ENCODE results near the gene IL15RA. TPM values are rescaled to one million over a fixed set of nuclear protein-coding genes. Genes with fewer than 3 reads are reported as not detected.
A peak's percentile ranks its signal among the peaks of the same experiment; 100 is the strongest.

IL15RA gene
- total and polyA plus RNA-seq, 4 donors: 6.6 to 10.7 (median 9.4) TPM

DNA sequence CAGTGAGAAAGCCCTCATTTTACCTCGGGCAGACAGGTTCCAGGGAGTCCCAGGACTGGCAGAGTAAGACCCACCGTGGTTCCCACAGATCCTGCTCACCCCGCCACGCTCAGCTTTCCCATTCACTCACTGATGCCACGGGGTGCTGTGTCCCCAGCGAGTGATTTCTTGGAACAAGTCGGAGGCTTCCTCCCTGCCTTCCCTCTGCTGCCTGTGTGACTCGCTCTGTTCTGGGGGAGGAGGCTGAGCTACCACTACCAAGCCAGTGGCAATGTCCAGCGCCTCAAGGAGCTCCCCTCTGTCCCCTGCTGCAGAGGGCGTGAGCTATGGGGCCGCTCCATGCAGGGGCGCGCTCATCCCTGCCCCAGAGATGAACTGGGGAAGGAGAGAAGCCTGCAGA, 12.6 kb downstream of the IL15RA start:
- TF ChIP-seq RXRA (IDR thresholded peaks at IDR 0.05) (no peak), NR2F2 (IDR thresholded peaks at IDR 0.05) (no peak), TAF1 (conservative IDR thresholded peaks at IDR 0.05) (no peak), FOXA2 (IDR thresholded peaks at IDR 0.05) (no peak), YY1 (IDR thresholded peaks at IDR 0.05) (no peak), HNF4G (IDR thresholded peaks at IDR 0.05) (no peak), JUND (IDR thresholded peaks at IDR 0.05) (no peak)
- TF ChIP-seq, protein P1, sequence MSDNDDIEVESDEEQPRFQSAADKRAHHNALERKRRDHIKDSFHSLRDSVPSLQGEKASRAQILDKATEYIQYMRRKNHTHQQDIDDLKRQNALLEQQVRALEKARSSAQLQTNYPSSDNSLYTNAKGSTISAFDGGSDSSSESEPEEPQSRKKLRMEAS (IDR thresholded peaks at IDR 0.05): no peak
- TF ChIP-seq, protein P2, sequence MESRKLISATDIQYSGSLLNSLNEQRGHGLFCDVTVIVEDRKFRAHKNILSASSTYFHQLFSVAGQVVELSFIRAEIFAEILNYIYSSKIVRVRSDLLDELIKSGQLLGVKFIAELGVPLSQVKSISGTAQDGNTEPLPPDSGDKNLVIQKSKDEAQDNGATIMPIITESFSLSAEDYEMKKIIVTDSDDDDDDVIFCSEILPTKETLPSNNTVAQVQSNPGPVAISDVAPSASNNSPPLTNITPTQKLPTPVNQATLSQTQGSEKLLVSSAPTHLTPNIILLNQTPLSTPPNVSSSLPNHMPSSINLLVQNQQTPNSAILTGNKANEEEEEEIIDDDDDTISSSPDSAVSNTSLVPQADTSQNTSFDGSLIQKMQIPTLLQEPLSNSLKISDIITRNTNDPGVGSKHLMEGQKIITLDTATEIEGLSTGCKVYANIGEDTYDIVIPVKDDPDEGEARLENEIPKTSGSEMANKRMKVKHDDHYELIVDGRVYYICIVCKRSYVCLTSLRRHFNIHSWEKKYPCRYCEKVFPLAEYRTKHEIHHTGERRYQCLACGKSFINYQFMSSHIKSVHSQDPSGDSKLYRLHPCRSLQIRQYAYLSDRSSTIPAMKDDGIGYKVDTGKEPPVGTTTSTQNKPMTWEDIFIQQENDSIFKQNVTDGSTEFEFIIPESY (IDR thresholded peaks at IDR 0.05): no peak
- TF ChIP-seq, protein P3, sequence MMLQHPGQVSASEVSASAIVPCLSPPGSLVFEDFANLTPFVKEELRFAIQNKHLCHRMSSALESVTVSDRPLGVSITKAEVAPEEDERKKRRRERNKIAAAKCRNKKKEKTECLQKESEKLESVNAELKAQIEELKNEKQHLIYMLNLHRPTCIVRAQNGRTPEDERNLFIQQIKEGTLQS (IDR thresholded peaks at IDR 0.05): no peak
- peak overlapping the region; percentile 48 to 59 for H3K27ac ChIP-seq (ENCODE audit: low read depth in 1 of 2, low read length in 2 of 2)
- DNase-seq (ENCODE audit: low spot score): no peak
- no peak overlapping the region for H3K9ac ChIP-seq (ENCODE audit: low read depth in 1 of 2, low read length in 2 of 2)
- no peaks in the 10 kb centered on the region for H3K9me3 ChIP-seq (ENCODE audit: control insufficient read depth in 4 of 4, low read length in 3 of 4)
- H3K36me3 ChIP-seq (ENCODE audit: control insufficient read depth in 4 of 4, insufficient read depth in 3 of 4, low read depth in 1 of 4, low read length in 3 of 4): peaks cover 0 to 23% (median 15%) of the 10 kb centered on the region in 4 donors
- peaks cover 13 to 33% (median 24%) of the 10 kb centered on the region in 4 donors for H3K4me1 ChIP-seq (ENCODE audit: control insufficient read depth in 4 of 4, insufficient read depth in 4 of 4, low read length in 3 of 4)
- H3K4me3 ChIP-seq (ENCODE audit: low read depth in 1 of 3, low read length in 3 of 3): no peak overlapping the region
- 95% methylated on average over 13 of the region's 13 CpGs for WGBS
- H3K27me3 ChIP-seq (ENCODE audit: control insufficient read depth in 4 of 4, insufficient read depth in 4 of 4, low read length in 3 of 4): no peaks in the 10 kb centered on the region

DNA sequence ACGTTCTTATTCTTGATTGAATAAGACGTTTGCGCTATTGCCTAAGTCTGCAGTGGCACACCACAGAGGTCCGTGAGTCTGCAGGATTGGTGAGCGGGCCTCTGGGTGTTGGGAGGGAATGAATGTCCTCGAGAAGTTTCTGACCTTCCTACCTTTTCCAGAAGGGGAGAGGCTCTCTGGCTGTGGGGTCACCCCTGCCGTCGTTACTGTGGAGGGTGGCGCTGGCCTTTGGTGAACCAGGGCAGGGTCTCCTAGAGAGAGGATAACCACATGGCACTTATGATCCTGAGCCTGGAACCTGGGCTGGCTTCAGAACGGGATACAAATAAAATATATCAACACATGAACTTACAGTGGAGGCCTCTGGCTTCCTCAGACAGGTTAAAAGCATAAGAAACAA, 13.8 kb downstream of the IL15RA start:
- no peaks in the 10 kb centered on the region for H3K27me3 ChIP-seq (ENCODE audit: control insufficient read depth in 4 of 4, insufficient read depth in 4 of 4, low read length in 3 of 4)
- H3K36me3 ChIP-seq (ENCODE audit: control insufficient read depth in 4 of 4, insufficient read depth in 3 of 4, low read depth in 1 of 4, low read length in 3 of 4): peaks cover 0 to 30% (median 20%) of the 10 kb centered on the region in 4 donors
- H3K9ac ChIP-seq (ENCODE audit: low read depth in 1 of 2, low read length in 2 of 2): no peak overlapping the region
- DNase-seq (ENCODE audit: low spot score): no peak
- WGBS: 94% methylated on average over 10 of the region's 10 CpGs
- H3K4me1 ChIP-seq (ENCODE audit: control insufficient read depth in 4 of 4, insufficient read depth in 4 of 4, low read length in 3 of 4): peaks cover 11 to 30% (median 19%) of the 10 kb centered on the region in 4 donors
- H3K4me3 ChIP-seq (ENCODE audit: low read depth in 1 of 3, low read length in 3 of 3): no peak overlapping the region
- TF ChIP-seq GABPA (IDR thresholded peaks at IDR 0.05 in 1 of 2, conservative IDR thresholded peaks at IDR 0.05 in 1 of 2): no peak
- TF ChIP-seq FOXA1 (IDR thresholded peaks at IDR 0.05): no peak
- TF ChIP-seq NR2F2 (IDR thresholded peaks at IDR 0.05): no peak
- no peak for TF ChIP-seq SP1 (IDR thresholded peaks at IDR 0.05)
- TF ChIP-seq RAD21 (IDR thresholded peaks at IDR 0.05): no peak
- no peaks in the 10 kb centered on the region for H3K9me3 ChIP-seq (ENCODE audit: control insufficient read depth in 4 of 4, low read length in 3 of 4)
- H3K27ac ChIP-seq (ENCODE audit: low read depth in 1 of 2, low read length in 2 of 2): no peak overlapping the region

DNA sequence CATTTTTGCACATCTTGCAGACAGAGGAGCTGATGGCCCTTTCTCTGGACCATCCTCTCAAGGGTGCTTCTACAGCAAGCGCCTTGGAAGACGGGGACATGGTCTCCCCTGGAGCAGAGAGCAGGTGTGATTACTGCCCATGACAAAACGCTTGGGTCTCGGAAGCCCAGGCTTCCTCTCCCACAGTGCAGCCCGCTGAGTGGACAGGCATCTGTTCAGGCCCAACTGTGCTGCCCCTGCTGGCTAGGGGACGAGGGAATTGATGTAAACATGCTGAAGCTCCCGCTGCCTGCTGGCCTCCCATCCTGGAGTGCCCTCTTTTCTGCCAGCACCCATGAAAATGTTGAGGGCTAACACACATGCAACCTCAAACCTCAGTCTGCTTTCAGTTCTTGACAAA, 14.3 kb downstream of the IL15RA start:
- DNase-seq (ENCODE audit: low spot score): no peak
- H3K4me3 ChIP-seq (ENCODE audit: low read depth in 1 of 3, low read length in 3 of 3): no peak overlapping the region
- peaks cover 9 to 25% (median 17%) of the 10 kb centered on the region in 4 donors for H3K4me1 ChIP-seq (ENCODE audit: control insufficient read depth in 4 of 4, insufficient read depth in 4 of 4, low read length in 3 of 4)
- peaks cover 0 to 32% (median 20%) of the 10 kb centered on the region in 4 donors for H3K36me3 ChIP-seq (ENCODE audit: control insufficient read depth in 4 of 4, insufficient read depth in 3 of 4, low read depth in 1 of 4, low read length in 3 of 4)
- no peaks in the 10 kb centered on the region for H3K9me3 ChIP-seq (ENCODE audit: control insufficient read depth in 4 of 4, low read length in 3 of 4)
- no peaks in the 10 kb centered on the region for H3K27me3 ChIP-seq (ENCODE audit: control insufficient read depth in 4 of 4, insufficient read depth in 4 of 4, low read length in 3 of 4)
- 95% methylated on average over 7 of the region's 7 CpGs for WGBS
- H3K27ac ChIP-seq (ENCODE audit: low read depth in 1 of 2, low read length in 2 of 2): no peak overlapping the region
- no peak overlapping the region for H3K9ac ChIP-seq (ENCODE audit: low read depth in 1 of 2, low read length in 2 of 2)
- TF ChIP-seq, protein P1 (IDR thresholded peaks at IDR 0.05): no peak
- TF ChIP-seq TAF1 (conservative IDR thresholded peaks at IDR 0.05) (no peak), SP1 (IDR thresholded peaks at IDR 0.05) (no peak), GABPA (IDR thresholded peaks at IDR 0.05 in 1 of 2, conservative IDR thresholded peaks at IDR 0.05 in 1 of 2) (no peak), HNF4G (IDR thresholded peaks at IDR 0.05) (no peak), FOXA2 (IDR thresholded peaks at IDR 0.05) (no peak), HNF4A (conservative IDR thresholded peaks at IDR 0.05) (no peak), EGR1 (IDR thresholded peaks at IDR 0.05; ENCODE audit: low read depth in 2 of 2) (no peak), RXRA (IDR thresholded peaks at IDR 0.05) (no peak), RAD21 (IDR thresholded peaks at IDR 0.05) (no peak), YY1 (IDR thresholded peaks at IDR 0.05) (no peak), JUND (IDR thresholded peaks at IDR 0.05) (no peak)
- TF ChIP-seq, protein P4, sequence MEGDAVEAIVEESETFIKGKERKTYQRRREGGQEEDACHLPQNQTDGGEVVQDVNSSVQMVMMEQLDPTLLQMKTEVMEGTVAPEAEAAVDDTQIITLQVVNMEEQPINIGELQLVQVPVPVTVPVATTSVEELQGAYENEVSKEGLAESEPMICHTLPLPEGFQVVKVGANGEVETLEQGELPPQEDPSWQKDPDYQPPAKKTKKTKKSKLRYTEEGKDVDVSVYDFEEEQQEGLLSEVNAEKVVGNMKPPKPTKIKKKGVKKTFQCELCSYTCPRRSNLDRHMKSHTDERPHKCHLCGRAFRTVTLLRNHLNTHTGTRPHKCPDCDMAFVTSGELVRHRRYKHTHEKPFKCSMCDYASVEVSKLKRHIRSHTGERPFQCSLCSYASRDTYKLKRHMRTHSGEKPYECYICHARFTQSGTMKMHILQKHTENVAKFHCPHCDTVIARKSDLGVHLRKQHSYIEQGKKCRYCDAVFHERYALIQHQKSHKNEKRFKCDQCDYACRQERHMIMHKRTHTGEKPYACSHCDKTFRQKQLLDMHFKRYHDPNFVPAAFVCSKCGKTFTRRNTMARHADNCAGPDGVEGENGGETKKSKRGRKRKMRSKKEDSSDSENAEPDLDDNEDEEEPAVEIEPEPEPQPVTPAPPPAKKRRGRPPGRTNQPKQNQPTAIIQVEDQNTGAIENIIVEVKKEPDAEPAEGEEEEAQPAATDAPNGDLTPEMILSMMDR (IDR thresholded peaks at IDR 0.05; ENCODE audit: low read depth, low read length, missing input control): no peak
- TF ChIP-seq, protein P5, sequence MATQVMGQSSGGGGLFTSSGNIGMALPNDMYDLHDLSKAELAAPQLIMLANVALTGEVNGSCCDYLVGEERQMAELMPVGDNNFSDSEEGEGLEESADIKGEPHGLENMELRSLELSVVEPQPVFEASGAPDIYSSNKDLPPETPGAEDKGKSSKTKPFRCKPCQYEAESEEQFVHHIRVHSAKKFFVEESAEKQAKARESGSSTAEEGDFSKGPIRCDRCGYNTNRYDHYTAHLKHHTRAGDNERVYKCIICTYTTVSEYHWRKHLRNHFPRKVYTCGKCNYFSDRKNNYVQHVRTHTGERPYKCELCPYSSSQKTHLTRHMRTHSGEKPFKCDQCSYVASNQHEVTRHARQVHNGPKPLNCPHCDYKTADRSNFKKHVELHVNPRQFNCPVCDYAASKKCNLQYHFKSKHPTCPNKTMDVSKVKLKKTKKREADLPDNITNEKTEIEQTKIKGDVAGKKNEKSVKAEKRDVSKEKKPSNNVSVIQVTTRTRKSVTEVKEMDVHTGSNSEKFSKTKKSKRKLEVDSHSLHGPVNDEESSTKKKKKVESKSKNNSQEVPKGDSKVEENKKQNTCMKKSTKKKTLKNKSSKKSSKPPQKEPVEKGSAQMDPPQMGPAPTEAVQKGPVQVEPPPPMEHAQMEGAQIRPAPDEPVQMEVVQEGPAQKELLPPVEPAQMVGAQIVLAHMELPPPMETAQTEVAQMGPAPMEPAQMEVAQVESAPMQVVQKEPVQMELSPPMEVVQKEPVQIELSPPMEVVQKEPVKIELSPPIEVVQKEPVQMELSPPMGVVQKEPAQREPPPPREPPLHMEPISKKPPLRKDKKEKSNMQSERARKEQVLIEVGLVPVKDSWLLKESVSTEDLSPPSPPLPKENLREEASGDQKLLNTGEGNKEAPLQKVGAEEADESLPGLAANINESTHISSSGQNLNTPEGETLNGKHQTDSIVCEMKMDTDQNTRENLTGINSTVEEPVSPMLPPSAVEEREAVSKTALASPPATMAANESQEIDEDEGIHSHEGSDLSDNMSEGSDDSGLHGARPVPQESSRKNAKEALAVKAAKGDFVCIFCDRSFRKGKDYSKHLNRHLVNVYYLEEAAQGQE (IDR thresholded peaks at IDR 0.05): no peak
